Right lobe of liver (tissue), 6 donors: ENCODE measurements around the gene ROR2. TPM values are rescaled to one million over a fixed set of nuclear protein-coding genes. Genes with fewer than 3 reads are reported as not detected.

Experiments used
- ATAC-seq, 4 donors: fragments of 200-7000 bp; cut with Tn5 transposase; one replicate each; pipeline ENCODE4 v1.9.1; 2020; ENCODE audit warnings: mild to moderate bottlenecking in 4 of 4, moderate library complexity in 4 of 4
- DNase-seq, 3 donors: peaks; one replicate each; pipeline ENCODE4 v3.0.0-alpha.2; 2020
- H3K27ac ChIP-seq, 3 donors: fragments of 200-600 bp; one replicate each; pipeline ENCODE4 v1.8.0; 2022
- H3K27me3 ChIP-seq, 2 donors: fragments of 200-600 bp; one replicate each; pipeline ENCODE4 v1.8.0; 2022
- H3K36me3 ChIP-seq, 4 donors: fragments of 200-600 bp; sonication (generic) in 1 of 4; one replicate each; pipeline versions ENCODE4 v1.5.1 to v1.8.0; 2017 to 2022; ENCODE audit warnings: control low read depth in 1 of 4
- H3K4me1 ChIP-seq, 4 donors: fragments of 200-600 bp; sonication (generic) in 1 of 4; one replicate each; pipeline versions ENCODE4 v1.5.1 to v1.8.0; 2017 to 2022; ENCODE audit warnings: control low read depth in 1 of 4
- H3K4me3 ChIP-seq, 3 donors: fragments of 200-600 bp; one replicate each; pipeline ENCODE4 v1.8.0; 2022
- H3K9me3 ChIP-seq, 4 donors: fragments of 200-600 bp; sonication (generic) in 1 of 4; one replicate each; pipeline versions ENCODE4 v1.5.1 to v1.8.0; 2017 to 2022; ENCODE audit warnings: control low read depth in 1 of 4
- POLR2A ChIP-seq: fragments of 450-650 bp; IDR thresholded peaks from one replicate; pipeline ENCODE4 v1.6.1; 2017; ENCODE audit warnings: antibody characterized with exemption, mild to moderate bottlenecking
- WGBS: methylation state at CpG from one replicate; pipeline ENCODE4 v1.1.6; 2018; ENCODE audit warnings: low coverage, low lambda C conversion rate; ENCODE audit not compliant: insufficient coverage; ENCODE audit errors: missing lambda C conversion rate; 5-methylcytosine and 5-hydroxymethylcytosine counted together
- intact Hi-C, 2 donors: fragments of 100-400 bp; cut with DNase I; formaldehyde crosslinking; loops; one replicate each; pipeline versions ENCODE4 v1.11.2 to v1.14.1; 2022
- total RNA-seq, 6 experiments: library from RNA; depleted of rRNA in 2 of 6; stranded (reverse); fragments of >200 nt in 2 of 6; fragmentation: NEBNext Ultra II Directional in 3 of 6; extraction: Animal tissue kit (Norgen Biotek cat#: 25700) in 3 of 6; gene quantifications; one replicate each; pipeline versions ENCODE4 v1.1.0 to v1.2.4, GENCODE V29; 2016 to 2023
- TF ChIP-seq, protein P1 (sequence below), 4 donors: fragments of 200-600 bp in 3 of 4; fragments of 450-650 bp in 1 of 4; IDR thresholded peaks; one replicate each; pipeline versions ENCODE4 v1.5.1 to v1.8.0; 2016 to 2022; ENCODE audit warnings: antibody characterized with exemption in 4 of 4, mild to moderate bottlenecking in 2 of 4
- donor health status: DM: no; HTN: yes; CAD: no.
- donor health status: DM: no; HTN: no; CAD: no.
- donor health status: DM: no; HTN: no; CAD: no.
- donor health status: DM: no; HTN: yes; CAD: no.
- donor health status: DM: no; HTN: yes; CAD: no.

ROR2 gene
- total RNA-seq, 6 experiments from 2014 or later = 0.12 to 1.2 (median 0.49) TPM; not detected in 1

DNA sequence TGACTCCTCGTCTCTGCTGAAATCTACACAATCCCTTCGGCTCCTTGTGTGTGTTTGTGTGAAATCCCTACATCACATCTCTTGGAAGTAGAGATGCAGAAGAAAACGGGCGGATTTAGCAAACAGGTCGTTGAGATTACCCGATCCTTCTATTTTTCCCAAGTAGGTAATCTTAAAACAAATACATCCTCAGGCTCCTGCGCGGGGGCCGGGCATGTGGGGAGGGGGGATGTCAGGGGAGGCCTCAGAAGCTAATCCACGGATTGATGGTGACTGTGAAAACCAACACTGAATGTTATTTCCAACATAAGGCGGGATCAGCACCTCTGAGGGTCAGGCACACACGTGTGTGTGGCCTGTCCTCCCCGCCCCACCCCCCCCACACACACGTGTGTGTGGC, 137.8 kb downstream of the ROR2 start:
- Histone ChIP-seq H3K27ac (no peak overlapping the region), H3K27me3 (no peaks in the 10 kb centered on the region), H3K36me3 (no peaks in the 10 kb centered on the region), H3K9me3 (no peaks in the 10 kb centered on the region), H3K4me3 (no peak overlapping the region), H3K4me1 (no peaks in the 10 kb centered on the region)
- TF ChIP-seq, protein P1, sequence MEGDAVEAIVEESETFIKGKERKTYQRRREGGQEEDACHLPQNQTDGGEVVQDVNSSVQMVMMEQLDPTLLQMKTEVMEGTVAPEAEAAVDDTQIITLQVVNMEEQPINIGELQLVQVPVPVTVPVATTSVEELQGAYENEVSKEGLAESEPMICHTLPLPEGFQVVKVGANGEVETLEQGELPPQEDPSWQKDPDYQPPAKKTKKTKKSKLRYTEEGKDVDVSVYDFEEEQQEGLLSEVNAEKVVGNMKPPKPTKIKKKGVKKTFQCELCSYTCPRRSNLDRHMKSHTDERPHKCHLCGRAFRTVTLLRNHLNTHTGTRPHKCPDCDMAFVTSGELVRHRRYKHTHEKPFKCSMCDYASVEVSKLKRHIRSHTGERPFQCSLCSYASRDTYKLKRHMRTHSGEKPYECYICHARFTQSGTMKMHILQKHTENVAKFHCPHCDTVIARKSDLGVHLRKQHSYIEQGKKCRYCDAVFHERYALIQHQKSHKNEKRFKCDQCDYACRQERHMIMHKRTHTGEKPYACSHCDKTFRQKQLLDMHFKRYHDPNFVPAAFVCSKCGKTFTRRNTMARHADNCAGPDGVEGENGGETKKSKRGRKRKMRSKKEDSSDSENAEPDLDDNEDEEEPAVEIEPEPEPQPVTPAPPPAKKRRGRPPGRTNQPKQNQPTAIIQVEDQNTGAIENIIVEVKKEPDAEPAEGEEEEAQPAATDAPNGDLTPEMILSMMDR (IDR thresholded peaks at IDR 0.05) = no peak
- no peak for TF ChIP-seq POLR2A
- WGBS = 77% methylated on average over 10 of the region's 14 CpGs
- intact Hi-C loops = no loop called here
- ATAC-seq (no peak), DNase-seq (peak in 1 of 3 donors; percentile 19)

DNA sequence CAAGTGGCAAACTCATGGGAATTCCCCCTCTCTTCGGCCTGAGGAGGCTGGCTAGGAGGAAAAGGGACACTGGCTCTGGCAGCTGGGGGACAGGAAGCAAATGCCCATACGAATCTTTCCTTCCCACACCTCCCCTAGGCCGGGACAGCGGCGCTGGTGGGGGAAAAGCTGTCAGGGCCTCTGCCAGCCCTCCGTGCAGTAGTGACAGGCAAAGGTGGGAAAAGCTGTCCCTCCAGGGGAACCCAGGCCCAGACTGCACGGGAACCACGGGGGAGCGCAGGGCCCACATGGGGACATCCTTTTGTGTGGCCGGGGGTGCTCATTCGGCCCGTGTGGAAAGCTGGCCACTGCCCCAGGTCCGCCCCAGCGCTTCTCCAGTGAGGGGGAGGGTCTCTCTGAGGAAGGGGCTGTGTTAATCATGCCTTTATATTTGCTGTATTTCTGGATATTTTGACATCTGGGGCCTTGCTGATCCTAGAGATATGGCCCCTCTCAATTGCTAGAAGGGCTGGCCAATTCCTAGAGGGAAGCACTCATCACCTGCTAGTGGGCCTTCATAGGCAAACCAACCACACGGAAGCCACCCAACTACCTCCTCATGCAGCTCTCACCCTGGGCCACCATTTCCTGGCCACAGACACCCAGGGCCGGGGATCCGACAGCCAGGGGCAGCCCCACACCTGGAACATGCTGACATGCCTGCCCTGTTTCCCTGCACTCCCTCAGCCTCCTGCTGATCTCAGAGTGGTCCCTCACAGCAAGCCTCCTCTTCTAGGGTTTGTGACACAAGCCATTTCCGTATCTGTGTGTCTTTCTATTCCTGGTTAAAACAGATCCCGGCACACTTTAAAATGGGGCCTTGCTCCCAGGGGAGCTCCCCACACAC, 138.8 kb downstream of the ROR2 start:
- no peak for TF ChIP-seq POLR2A
- TF ChIP-seq, protein P1 (IDR thresholded peaks at IDR 0.05) = no peak
- no peaks in the 10 kb centered on the region for H3K36me3 ChIP-seq
- no peak for ATAC-seq
- WGBS = 56% methylated on average over 4 of the region's 19 CpGs
- intact Hi-C loops = no loop called here
- H3K9me3 ChIP-seq = no peaks in the 10 kb centered on the region
- DNase-seq = peak in 1 of 3 donors; percentile 28
- H3K4me3 ChIP-seq = no peak overlapping the region
- no peak overlapping the region for H3K27ac ChIP-seq
- no peaks in the 10 kb centered on the region for H3K4me1 ChIP-seq
- no peaks in the 10 kb centered on the region for H3K27me3 ChIP-seq

DNA sequence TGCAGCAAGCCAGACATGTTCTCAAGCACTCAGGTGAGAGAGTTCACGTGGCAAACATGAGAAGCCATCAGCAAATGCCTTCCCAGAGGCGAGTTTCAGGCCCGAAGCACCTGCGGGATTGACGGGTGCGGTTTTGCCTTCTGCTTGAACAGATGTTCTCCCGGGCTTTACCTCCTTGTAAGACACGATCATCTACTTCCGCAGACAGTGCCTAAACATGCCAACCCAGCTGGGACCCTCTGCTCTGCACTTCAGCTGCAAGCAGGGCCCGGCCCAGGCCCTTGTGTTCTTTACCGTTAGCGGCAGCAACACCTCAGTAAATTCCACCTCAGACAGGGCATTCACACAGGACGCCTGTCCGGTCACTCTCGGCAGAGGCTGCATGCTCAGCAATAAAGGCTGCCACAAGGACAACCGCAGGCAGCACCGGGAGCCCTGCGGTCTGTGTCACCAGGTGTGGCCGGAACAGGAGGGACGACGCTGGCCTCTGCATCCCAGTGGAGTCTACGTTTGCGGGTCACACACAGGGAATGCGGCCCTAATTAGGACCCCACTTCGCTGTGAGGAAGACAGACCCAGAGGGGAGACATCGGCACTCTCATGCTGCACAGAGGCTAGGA, 139.6 kb downstream of the ROR2 start:
- no peak overlapping the region for H3K27ac ChIP-seq
- no peaks in the 10 kb centered on the region for H3K4me1 ChIP-seq
- no peaks in the 10 kb centered on the region for H3K36me3 ChIP-seq
- ATAC-seq (no peak), DNase-seq (peak in 1 of 3 donors; percentile 23)
- no peaks in the 10 kb centered on the region for H3K9me3 ChIP-seq
- WGBS = 61% methylated on average over 4 of the region's 26 CpGs
- TF ChIP-seq, protein P1 (IDR thresholded peaks at IDR 0.05) = no peak
- no peak for TF ChIP-seq POLR2A
- H3K27me3 ChIP-seq = no peaks in the 10 kb centered on the region
- intact Hi-C loops = no loop called here
- H3K4me3 ChIP-seq = no peak overlapping the region

DNA sequence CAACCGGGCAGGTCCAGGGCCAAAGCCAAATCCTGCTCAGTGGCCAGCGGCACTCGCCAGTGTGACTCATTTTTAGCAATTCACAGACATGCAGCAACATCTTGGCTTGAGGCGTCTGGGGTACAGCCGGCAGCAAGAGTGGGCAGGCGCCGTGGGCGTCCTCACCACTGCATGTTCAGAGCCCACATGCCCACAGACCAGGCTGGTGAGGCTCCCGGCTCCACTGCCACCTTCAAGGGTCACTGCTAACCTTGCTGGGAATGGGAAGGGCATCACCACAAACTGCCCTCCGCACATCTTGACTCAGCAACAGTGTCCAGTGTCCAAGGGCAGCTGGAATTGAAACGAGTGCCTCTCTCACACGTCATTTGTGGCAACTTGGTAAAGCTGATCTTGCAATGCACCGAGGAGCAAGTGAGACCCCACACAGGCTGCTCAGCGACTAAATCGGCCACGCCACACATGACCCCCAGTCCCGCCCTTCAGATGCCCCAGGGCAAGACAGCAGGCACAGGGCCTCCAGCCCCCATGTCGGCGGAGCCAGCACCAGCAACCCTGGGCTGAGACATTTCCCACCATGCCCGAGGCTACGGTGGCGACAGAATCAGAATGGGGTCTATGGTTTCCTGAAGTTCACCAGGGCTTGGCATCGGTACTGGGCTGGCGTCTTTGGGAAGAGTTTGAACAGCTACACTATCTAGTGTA, 140.3 kb downstream of the ROR2 start:
- Histone ChIP-seq H3K36me3 (no peaks in the 10 kb centered on the region), H3K27me3 (no peaks in the 10 kb centered on the region), H3K4me3 (no peak overlapping the region), H3K27ac (no peak overlapping the region), H3K9me3 (no peaks in the 10 kb centered on the region), H3K4me1 (no peaks in the 10 kb centered on the region)
- DNase-seq = peak in 1 of 3 donors; percentile 36
- intact Hi-C loops = no loop called here
- TF ChIP-seq POLR2A = no peak
- TF ChIP-seq, protein P1 (IDR thresholded peaks at IDR 0.05) = no peak
- ATAC-seq = no peak
- 40% methylated on average over 1 of the region's 24 CpGs for WGBS
